Dermis blood vessel endothelial cell (primary cell): ENCODE measurements around the gene NFILZ. TPM values are rescaled to one million over a fixed set of nuclear protein-coding genes. Genes with fewer than 3 reads are reported as not detected.
A peak's percentile ranks its signal among the peaks of the same experiment; 100 is the strongest.

Experiments
- DNase-seq: peaks from one replicate; pipeline ENCODE4 v3.0.0; 2010
- total RNA-seq: library from RNA; depleted of rRNA; stranded (reverse); fragments of >200 nt; gene quantifications from 2 replicates; pipeline ENCODE4 v1.2.3, GENCODE V29; 2014

The NFILZ gene
- total RNA-seq, 1 donor from 2014 or later, result not detected

DNA sequence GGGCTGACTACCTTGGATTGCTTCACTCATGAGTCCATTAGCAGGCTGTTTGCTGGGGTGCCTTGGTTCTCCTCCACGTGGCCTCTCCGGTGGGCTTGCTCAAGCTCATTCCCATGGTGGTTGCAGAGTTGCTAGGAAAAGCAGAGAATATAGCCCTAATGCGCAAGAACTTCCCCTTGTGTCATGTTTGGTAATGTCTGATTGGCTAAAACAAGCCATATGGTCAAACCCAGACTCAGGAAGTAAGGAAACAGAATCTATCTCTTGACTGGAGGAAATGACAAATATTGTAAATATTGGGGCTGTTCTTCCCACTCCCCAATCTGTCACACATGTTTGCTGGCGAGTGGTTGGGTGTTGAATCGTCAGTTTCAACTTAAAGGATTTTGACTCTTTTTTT is 12.1 kb downstream of the NFILZ start:
- DNase-seq, result no peak

DNA sequence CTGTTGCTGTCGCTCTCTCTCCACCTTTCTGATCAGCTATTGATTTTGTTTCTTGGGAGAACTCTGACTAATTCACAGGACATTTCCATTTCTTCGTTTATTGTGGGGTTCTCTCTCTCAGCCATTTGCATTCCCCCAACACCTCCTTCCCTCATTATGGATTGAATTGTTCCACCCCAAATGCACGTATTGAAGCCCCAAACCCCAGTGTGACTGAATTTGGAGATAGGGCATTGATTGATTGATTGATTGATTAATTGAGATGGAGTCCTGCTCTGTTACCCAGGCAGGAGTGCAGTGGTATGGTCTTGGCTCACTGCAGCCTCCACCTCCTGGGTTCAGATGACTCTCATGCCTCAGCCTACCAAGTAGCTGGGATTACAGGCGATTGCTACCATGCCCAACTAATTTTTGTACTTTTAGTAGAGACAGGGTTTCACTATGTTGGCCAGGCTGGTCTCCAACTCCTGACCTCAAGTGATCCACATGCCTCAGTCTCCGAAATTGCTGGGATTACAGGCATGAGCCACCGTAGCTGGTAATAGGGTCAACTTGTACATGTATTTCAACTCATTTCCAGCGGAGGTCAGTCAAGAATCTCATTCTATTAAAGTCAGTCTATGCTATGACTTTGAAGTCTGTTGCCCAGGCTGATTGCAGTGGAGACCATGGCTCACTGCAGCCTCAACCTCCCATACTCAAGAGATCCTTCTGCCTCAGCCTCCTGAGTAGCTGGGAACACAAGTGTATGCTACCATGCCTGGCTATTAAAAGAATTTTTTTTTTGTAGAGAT is 13.6 kb downstream of the NFILZ start:
- no peak for DNase-seq

DNA sequence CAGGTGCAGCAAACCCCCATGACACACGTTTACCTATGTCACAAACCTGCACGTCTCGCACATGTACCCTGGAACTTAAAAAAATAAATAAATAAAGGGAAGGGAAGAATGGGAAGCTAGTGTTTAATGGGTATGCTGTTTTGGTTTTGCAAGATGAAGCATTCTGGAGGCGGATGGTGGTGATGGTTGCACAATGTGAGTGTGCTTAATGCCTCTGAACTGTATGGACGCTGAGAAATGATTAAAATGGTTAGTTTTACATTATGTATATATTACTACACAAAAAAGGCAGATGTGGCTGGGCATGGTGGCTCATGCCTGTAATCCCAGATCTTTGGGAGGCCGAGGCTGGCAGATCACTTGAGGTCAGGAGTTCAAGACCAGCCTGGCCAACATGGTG is 17.8 kb downstream of the NFILZ start:
- DNase-seq, result no peak

DNA sequence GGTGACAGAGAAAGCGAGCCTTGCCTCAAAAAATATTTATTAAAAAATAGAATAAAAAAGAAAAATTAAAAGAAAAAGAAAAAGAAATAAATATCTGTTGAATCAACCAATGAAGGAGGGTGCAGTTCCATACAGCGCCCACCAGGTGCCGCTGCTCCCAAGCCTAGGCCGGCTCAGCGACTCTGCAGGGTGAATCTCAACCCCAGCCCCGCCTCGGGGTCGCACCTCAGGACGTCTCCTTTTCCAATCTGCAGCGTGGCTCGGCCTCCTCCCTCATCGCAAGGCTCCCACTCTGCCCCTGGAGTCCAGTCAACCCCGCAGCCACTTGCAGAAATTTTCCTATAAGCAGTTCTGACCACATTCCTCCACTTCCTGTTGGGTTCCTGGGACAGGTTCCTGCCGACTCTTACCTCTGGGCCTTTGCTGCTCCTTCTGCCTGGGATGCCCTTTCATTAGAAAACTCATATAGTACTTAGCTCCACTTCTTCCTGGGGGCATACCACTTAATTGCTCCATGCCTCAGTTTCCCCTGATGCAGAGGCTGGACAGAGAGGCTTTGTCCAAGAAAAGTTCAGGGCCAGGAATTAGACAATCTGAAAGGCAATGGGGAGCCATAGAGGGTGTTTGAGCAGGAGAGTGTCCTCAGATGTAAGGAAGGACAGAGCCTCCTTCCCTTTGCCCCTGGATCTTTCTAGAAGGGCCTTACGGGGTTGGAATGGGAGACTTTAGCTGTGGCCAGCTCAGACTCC is 24.3 kb downstream of the NFILZ start:
- DNase-seq, result peak; percentile 70

DNA sequence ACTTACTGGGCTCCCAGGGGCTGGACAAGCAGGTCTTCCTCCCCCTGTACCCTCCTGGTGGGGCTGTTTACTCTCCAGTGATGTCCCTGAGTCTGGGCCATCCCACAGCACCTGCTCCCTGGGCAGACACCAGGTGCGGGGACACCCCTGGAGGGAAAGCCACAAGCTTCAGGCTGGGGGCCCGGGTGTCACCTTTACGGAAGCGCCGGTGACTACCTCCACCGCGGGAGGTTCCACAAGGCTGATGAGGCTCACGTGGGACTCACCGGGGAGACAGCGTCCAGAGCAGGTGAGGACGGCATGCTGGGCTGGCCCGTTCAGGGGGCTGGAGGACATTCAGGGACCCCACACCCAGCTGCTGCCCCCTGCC is 24.9 kb downstream of the NFILZ start:
- DNase-seq, result no peak

DNA sequence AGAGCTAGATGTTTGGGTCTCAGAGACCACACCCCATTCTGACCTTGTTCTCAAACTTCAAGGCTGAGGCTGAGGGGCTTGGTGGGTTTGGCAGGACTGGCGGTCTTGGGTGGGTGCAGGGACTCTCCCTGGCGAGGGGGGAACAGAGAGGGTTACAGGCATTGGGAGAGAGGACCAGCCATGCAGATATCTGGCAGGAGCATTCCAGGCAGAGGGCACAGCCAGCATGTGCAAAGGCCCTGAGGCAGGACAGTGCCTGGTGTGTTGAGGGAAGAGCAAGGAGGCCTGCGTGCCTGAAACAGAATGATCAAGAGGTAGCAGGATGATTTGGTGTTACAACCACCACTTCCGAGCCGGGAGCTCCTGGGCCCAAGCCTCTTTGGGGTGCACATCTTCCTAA is 27.4 kb downstream of the NFILZ start:
- no peak for DNase-seq

DNA sequence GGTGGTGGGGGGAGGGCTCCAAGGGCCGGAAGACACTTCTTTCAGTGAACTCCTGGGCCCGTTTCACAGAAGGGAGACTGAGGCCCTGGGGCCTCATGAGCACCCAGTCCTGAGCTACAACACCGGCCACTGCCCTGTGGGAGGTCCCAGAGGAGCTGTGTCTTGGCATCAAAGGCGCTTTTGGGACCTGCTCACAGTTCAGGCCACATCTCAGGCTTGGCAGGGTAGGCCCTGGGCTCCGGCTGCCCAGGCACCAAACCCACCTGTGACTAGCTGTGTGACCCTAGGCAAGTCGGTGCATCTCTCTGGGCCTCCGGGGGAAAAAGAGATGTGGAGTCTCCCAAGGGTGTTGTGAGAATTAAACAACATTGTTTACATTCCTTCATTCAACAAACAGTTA is 29.5 kb downstream of the NFILZ start:
- no peak for DNase-seq

DNA sequence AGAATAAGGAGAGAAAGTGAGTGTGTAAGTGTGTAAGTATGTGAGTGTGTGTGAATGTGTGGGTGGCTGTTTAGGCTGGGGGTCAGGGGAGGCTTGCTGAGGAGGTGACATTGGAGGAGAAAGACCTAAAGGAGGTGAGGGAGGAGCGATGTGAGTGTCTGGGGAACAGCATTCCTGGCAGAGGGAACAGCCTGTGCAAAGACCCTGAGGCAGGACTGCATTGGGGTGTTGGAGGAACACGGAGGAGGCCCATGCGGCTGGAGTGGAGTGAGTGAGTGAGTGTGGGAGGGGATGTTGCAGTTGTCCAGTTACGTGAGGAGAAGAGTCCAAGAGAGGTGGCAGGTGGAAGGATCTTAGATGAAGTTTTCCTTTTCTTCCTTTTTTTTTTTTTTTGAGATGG is 31.8 kb downstream of the NFILZ start:
- DNase-seq, result no peak

DNA sequence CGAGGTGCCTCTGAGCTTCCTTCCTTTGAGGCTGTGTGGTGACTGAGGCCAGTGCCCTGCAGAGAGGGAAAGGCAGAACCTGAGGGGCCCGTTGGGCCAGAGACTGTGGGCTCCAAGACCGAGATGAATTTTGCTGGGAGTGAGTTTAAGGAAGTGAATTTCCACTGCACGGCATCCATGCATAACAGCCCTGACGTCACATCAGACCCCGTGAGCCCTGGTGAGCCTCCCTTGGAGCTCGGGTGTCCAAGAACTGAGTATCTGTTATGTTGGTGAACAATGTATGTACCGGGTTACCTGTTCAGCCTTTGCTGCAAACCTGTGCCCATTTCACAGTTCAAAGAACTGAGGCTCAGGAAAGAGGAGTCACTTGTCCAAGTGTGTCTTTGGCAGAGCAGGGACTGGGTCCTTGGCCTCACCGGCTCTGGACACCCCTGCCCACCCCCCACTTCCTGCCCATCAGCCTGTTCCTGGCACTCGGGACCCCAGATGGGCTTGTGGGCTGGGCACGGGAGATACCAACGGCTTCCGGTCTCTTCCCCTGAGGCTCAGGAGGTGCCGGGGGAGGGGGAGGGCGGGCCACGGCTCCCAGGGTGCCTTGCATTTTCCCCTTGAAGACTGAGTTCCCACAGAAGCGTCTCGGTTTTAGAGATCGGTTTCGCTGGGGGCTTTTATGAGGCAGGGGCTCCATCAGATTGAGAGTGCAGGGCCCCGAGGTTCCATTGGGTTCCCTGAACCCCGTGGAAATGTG is 33.7 kb downstream of the NFILZ start:
- no peak for DNase-seq

DNA sequence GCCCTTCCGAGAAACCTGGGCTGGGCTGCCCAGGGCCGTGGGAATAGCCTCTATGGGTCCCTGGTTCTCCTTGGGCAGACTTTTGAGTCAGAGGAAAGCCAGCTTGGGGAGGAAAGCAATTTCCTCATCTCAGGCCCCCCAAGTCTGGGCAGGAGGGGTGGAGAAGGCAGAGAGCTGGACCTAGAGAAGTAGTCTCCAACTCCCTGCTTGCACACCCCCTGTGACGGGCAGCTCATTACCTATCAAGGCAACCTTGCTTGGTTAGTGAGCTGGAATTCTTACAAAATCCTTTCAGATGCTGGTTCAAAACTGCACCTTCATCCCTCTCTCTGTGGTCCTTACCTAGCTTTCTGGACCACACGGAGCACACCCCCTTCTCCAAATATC is 34.2 kb downstream of the NFILZ start:
- DNase-seq, result no peak

DNA sequence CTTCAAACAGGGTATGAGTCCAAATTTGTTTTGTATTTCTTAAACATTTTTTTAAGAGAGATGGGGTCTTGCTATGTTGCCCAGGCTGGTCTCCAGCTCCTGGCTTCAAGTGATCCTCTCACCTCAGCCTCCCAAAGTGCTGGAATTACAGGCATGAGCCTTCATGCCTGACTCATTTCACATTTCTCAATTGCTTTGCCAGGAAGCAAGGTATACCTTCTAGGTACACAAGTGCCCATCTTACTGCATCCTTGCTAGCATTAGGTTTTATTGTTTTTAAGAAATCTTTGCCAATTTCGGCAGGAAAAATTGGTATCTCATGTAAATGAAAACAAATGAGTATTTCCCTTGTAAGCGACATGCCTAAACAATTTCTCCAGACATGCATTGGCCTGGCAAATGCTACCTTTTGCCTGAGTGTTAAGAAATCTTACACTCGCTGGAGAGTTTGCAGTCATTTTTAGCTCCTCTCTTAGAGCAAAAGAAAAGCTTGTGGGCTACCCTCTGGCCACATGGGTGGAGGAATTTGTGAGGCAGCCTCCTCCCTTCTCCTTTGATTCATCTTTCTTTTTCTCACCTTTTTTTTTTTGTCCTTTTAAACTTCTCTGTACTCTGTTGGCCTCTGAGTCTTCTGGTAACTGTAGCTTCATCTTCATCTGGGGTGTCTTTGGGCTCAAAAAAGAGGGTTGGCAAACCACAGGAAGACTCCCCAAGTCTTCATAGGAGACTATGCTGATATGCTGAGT is 35.2 kb downstream of the NFILZ start:
- no peak for DNase-seq

DNA sequence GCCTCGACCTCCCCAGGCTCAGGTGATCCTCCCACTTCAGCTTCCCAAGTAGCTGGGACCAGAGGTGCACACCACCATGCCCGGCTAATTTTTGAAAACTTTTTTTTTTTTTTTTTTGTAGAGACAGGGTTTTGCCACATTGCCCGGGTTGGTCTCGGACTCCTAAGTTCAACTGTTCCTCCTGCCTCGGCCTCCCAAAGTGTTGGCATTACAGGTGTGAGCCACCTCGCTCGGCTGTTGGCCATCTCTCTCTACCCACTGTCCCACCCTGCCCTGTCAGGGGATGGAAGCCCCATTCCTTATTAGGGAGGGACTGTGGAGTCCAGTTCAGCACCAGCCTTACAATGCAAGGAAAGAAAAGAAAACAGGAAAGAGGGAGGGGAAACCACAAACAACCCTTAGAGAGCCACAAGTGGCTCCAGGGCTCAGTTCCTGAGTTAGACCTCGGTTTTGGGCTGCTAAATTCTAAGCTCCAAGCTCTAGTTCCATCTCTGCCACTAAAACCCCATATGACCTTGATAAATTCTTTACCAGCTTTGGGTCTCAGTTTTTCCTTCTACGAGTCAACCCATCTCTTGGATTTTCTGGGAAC is 36.5 kb downstream of the NFILZ start:
- DNase-seq, result no peak

DNA sequence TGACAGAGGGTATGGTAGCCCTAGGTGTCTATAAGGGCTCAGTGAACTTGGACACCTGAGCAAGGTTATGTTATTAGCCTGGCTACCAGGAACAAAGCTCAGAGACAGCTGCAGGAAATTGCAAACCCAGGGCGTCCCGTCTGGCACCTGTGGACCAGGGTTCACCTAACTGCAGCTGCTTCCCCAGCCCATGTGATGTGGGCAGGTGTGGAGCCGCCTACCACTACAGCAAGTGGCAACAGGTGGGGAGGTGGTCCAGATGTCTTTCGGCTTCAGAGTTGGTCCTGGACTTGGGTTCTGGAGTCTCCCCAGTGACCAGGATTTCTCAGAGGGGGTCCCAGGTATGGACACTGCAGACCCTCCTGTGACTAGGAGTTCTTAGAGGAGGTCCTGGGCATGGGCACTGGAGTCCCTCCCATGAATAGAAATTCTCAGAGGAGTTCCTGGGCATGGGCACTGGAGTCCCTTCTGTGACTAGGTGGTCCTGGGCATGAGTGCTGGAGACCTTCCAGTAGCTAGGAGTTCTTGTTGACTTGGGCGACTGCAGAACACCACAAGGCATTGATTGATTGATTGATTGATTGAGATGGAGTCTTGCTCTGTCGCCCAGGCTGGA is 43.0 kb downstream of the NFILZ start:
- DNase-seq, result no peak

DNA sequence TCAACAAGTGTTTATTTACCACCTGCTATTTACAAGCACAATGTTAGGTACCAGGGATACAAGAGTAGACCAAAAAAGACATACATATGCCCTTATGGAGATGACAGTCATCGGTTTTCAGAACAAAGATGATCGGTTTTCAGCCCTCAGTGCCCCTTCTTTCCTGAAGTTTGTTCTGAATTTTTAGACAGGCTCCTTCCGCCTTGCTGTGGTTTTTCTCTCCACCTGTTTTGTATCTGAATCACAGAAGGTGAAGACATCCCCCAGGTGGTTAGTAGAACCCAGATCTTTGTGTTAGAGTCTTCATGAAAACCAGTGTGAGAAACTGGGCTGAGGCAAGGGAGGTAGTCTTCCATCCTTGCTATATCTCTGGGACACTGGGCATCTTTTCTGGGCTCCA is 44.6 kb downstream of the NFILZ start:
- DNase-seq, result no peak

DNA sequence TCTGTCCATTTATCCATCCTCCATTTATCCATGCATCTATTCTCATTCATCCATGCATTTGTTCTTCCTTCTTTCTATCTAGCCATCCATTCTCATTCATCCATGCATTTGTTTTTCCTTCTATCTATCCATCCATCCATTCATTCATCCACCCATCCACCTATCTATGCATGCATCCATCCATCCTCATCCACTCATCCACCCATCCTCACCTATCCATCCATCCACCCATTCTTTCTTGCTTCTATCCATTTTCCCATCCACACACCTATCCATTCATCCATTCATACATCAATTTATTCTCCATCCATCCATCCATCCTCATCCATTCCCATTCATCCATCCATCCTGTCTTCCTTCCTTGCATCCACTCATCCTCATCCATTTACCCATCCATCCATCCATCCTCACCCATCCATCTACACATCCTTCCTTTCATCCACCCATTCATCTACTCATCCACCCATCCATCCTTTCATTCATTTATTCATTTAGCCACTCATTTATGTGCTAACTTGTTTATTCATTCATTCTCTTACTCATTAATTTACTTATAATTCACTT is 47.9 kb downstream of the NFILZ start:
- DNase-seq, result no peak

Other genes starting within 250 kb of the NFILZ start
- gene RAB11B, start 240.3 kb upstream of the NFILZ start, total RNA-seq, result 34.5 and 124 TPM in 2 replicates
- gene MARCHF2, start 217.3 kb upstream of the NFILZ start, total RNA-seq, result 165 and 247 TPM in 2 replicates
- gene HNRNPM, start 185.7 kb upstream of the NFILZ start, total RNA-seq, result 58.7 and 126 TPM in 2 replicates
- gene PRAM1, start 128.0 kb upstream of the NFILZ start, total RNA-seq, result not detected in 2 replicates
- gene ZNF414, start 116.5 kb upstream of the NFILZ start, total RNA-seq, result 2.0 and 8.6 TPM in 2 replicates
- 0.14 and 0.34 TPM in 2 replicates for gene MYO1F, start 53.2 kb upstream of the NFILZ start, total RNA-seq
- gene ADAMTS10, start 19.9 kb upstream of the NFILZ start, total RNA-seq, result 4.8 and 13.8 TPM in 2 replicates
- gene ACTL9, start 68.2 kb downstream of the NFILZ start, total RNA-seq, result not detected in 2 replicates
- not detected in 2 replicates for gene OR2Z1, start 91.0 kb downstream of the NFILZ start, total RNA-seq
- gene ZNF558, start 201.7 kb downstream of the NFILZ start, total RNA-seq, result 1.8 and 5.1 TPM in 2 replicates
- gene MBD3L1, start 201.7 kb downstream of the NFILZ start, total RNA-seq, result not detected in 2 replicates